Retina (tissue), 1 donor: ENCODE data around the gene NDUFB11.

ENCODE experiments used
- DNase-seq: peaks from one replicate; pipeline ENCODE4 v3.0.0-alpha.2; 2016

NDUFB11 gene

DNA sequence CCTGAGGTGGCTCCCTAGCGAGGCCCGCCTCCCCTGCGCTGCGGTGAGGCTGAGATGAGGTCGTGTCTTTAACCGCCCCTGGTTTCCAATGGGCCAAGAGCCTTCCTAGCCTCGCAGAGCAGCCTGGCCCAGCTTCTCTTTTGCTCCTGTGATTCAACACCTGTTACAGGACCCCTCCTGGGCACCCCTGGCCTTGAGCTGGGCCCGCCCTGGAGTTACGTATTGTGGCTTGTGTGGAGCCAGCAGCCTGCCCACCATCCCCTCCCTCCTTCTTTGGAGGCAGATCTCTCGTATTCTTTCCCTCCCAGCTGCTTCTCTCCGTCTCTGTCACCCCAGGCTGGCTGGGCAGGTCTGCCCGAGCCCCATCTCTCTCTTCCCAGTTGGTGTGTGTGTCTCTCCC lies 29.9 kb upstream of the NDUFB11 start:
- DNase-seq: no peak

DNA sequence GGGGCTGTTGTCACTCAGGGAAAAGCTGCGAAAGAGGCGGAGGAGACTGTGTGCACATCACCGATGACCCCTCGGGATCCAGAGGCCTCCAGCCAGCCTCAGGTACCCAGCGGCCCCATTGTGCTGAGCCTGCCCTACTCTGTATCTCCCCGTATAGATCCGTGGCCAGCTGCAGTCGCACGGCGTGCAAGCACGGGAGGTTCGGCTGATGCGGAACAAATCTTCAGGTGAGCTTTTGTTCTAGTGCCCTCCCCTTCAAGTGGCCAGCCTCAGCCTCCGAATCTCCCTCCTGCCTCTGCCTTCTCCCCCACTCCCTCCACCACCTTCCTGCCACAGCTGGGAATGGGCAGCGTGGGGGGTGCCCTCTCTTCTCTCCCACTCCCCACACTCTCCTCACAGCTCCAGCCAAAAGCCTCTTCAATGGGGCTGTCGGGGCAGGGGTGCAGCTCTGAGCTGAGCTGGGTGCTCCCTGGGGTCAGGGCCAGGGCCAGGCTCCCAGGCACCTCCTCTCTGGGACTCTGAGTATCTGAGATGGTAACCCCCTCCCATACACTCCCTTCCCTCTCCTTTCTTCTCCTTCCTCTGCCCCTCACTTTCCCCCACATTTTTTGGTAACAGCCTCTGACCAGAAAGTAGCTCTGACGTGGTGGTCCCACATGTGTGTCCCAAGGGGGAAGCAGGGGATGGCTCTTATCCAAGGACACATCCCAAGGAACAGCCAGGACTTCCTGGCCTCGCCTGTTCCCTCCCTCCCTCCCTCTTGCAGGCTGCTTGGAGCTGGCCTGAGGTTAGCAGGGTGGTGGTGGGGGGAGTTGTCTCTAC lies 28.7 kb upstream of the NDUFB11 start:
- no peak for DNase-seq

DNA sequence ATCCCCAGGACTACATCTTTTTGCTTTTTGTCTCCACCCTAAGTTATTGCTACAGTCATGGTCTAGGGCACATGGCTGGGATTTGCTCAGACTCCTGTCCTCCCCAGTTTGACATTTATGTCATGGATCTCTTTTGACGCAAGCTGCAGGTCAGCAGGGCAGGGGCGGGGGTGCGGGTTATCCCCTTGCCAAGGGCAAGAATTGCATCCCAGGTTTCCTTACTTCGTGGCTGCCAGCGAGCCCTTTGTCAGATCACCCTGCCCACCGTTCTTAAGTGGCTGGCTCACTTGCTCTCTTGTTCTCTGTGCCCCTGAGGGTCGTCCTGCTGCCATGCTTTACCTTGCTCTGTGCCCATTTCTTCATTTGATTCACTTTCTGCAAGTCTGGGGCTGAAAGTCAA lies 28.0 kb upstream of the NDUFB11 start:
- no peak for DNase-seq

DNA sequence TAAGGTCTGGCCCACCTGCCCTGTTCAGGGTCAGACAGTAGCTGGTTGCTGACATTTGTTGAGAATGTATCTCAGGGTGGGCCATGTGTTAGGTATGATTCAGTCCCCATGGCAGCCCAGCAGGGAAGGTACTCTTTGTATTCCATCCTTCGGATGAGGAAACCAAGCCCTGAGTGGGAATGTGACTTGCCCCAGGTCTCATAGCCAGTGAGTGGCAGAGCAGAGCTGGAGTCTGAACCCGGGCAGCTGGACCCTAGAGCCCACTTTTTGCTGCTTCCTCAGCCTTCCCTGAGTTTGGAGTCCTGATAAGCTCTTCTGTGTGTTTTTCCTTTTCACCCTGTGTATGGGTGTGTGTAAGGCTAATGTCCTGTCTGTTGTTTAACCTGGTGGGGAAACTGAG lies 27.5 kb upstream of the NDUFB11 start:
- no peak for DNase-seq

DNA sequence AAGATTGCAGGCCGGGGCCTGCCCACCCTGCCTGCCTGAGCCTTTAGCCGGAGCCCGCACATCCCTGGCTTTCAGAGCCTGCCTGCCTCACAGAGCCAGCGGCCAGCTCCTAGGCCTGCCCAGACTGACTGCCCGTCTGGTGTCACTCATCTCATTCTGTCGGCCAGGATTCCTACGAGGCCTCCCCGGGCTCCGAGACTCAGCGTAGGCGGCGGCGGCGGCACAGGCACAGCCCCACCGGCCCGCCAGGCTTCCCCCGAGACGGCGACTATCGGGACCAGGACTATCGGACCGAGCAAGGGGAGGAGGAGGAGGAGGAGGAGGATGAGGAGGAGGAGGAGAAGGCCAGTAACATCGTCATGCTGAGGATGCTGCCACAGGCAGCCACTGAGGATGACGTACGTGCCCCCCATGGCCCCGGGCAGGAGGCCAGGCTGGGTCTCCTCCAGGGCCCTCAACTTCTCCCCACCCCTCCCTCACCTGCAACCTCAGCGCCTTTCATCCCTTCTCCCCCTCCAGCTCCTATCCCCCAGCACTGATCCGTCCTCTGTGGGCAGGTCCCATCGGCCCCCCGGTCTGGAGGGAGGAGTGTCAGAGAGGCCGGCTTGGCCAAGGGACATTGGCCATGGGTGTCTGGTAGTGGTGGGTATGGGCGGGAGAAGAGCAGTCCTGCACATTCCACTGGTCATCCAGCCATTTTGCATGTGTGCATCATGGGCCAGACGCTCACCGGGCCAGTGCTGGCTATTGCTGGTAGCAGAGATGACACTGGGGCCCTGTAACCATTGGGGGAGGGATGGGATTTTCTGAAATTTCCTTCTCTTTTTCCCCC lies 26.6 kb upstream of the NDUFB11 start:
- no peak for DNase-seq

DNA sequence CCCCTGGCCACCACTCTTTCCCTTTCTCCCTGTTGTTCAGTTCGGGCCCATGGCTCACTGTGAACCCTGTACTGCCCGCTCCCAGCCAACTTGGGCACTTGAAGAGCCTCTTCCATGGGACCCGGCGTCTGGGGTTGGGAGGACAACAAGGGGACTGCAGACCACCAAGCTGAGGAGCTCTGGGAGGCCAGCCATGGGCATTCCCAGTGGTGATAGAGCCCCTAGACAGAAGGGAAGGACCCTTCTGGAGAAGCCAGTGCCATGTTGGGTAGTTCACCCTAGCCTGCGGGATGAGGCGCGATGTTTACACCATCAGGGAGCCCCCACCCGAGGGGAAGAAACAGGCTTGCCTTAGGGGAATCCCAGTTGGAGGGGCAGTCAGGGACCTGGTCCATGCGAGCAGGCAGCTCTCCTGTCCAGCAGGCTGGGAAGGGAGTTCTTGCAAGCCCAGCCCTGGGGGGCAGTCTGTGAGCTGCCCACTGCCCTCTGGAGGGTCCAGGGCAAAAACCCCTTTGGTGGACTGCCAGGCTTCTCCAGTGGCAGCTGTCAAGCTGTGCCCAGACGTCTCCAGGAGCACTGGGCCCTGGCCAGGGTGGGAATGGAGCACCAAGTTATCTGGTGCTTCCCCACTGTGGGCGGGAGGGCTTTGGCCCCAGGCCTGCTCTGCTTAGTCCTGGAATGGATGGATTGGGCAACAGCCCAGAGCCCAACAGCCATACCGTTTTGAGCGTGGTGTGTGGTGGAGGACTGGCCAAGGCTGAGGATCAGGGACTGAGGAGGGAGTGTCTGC lies 25.4 kb upstream of the NDUFB11 start:
- no peak for DNase-seq

DNA sequence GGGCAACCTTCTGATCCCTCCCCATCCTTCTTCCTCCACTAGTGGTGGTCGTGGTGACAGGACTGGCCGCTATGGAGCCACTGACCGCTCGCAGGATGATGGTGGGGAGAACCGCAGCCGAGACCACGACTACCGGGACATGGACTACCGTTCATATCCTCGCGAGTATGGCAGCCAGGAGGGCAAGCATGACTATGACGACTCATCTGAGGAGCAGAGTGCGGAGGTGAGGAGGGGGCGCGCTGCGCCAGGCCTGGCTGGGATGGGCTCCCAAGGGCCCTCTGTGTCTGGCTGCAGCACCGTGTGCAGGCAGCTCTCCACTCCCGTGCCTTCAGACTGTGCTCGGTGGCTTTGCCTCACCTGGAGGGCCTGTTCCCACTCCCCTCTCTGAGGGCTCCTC lies 24.8 kb upstream of the NDUFB11 start:
- no peak for DNase-seq

DNA sequence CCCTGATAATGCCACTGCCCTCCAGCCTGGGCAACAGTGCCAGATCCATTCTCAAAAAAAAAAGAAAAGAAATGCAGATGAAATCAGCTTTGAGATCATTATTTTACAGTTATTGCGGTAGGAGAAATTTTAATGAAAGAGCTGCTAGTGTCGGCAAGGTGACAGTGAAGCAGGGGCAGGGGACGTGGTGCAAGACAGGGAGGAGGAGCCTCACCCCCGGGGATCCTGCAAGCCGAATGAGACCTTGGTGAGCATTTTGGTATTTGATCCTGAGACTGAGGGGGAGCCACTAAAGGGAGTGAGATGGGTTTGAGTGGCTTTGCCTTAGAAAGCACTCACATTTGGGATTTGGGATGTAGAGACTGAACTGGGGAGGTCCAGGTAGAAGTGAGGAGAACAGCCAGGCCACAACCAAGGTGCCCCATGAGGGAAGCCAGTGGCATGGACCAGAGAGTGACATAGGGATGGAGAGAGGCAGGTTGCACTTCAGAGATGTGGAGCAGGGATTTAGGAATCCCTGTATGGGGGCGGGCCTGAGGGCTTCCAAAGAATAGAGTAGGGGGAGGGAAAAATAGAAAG lies 24.1 kb upstream of the NDUFB11 start:
- DNase-seq: no peak

DNA sequence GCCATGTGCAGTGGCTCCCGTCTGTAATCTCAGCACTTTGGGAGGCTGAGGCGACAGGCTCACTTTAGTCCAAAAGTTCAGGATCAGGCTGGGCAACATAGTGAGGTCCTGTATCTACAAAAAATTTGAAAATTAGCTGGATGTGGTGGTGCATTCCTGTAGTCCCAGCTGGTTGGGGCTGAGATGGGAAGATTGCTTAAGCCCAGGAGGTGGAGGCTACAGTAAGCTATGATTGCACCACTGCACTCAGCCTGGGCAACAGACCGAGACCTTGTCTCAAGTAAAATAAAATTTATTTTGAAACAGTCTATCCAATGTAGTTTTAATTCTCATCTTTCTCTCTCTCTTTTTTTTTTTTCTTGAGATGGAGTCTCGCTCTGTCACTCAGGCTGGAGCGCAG lies 21.6 kb upstream of the NDUFB11 start:
- DNase-seq: no peak

DNA sequence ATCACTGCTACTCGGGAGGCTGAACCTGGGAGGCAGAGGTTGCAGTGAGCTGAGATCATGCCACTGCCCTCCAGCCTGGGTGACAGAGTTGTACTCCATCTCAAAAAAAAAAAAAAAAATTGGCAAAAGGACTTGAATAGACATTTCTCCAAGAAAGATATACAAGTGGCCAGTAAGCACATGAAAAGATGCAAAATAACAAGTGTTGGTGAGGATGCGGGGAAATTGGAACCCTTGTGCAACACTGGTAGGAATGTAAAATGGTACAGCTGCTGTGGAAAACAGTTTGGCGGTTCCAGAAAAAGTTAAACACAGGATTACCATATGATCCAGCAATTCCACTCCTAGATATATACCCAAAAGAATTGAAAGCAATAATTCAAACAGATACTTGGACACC lies 19.9 kb upstream of the NDUFB11 start:
- no peak for DNase-seq

DNA sequence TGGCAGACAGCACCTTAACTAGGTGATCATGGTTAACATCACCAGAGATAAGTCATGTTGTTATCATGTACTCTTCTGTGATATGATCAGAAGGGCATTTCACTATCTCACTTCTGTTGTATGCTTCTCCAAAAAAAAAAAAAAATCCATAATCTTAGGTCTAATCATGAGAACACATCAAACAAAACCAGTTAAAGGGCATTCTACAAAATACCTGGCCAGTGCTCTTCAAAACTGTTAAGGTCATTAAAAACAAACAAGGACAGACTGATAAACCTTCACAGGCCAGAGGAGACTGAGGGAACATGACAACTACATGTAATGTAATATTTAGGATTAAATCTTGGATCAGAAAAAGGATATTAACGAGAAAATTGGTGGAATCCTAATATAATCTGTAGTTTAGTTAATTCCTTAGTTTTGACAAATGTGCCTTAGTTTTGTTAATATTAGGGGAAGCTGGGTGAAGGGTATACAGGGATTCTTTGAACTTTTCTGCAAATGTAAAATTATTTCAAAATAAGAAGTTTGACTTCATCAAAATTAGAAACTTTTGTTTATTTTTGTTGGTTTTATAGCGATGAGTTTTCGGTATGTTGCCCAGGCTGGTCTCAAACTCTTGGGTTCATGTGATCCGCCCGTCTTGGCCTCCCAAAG lies 18.6 kb upstream of the NDUFB11 start:
- DNase-seq: no peak

DNA sequence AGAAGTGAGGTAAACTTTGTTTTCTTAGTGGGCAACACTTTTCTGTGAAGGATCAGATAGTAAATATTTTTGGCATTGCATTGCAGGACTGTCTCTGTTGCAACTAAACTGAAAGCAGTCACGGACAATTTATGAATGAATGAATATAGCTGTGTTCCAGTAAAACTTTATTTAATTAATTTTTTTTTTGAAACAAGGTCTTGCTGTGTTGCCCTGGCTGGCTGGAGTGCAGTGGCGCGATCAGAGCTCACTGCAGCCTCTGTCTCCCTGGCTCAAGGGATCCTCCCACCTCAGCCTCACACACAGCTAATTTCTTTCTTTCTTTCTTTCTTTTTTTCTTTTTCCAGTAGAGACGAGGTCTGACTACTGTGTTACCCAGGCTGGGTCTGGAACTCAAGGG lies 16.3 kb upstream of the NDUFB11 start:
- no peak for DNase-seq

DNA sequence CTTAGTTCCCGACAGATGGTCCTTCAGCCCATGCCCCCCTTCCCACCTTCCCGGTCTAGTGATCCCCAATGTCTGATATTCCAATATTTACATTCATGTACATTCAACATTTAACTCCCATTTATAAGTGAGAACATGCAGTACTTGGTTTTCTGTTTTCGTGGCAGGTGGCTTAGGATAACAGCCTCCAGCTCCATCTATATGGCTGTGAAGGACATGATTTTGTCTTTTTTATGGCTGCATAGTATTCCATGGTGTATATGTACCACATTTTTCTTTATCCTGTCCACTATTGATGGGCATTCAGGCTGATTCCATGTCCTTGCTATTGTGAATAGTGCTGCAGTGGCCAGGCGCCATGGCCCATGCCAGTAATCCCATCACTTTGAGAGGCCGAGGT lies 14.3 kb upstream of the NDUFB11 start:
- DNase-seq: no peak

DNA sequence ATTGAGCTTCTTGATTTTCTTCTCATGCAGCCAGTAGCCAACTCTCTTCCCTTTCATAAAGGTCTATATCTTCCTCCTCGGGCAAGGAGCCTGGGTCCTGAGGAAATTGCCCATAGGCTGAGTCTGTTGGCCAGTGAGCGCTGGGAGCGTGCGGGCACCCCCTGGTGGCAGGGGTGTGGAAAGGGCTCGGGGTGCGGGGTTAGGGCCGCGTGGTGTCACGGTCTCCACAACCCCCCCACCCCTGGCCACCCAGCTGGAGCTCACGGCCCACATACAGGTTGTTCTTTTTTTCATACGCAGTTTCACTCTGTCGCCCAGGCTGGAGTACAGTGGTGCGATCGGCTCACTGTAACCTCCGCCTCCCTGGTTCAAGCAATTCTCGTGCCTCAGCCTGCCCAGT lies 13.6 kb upstream of the NDUFB11 start:
- no peak for DNase-seq

DNA sequence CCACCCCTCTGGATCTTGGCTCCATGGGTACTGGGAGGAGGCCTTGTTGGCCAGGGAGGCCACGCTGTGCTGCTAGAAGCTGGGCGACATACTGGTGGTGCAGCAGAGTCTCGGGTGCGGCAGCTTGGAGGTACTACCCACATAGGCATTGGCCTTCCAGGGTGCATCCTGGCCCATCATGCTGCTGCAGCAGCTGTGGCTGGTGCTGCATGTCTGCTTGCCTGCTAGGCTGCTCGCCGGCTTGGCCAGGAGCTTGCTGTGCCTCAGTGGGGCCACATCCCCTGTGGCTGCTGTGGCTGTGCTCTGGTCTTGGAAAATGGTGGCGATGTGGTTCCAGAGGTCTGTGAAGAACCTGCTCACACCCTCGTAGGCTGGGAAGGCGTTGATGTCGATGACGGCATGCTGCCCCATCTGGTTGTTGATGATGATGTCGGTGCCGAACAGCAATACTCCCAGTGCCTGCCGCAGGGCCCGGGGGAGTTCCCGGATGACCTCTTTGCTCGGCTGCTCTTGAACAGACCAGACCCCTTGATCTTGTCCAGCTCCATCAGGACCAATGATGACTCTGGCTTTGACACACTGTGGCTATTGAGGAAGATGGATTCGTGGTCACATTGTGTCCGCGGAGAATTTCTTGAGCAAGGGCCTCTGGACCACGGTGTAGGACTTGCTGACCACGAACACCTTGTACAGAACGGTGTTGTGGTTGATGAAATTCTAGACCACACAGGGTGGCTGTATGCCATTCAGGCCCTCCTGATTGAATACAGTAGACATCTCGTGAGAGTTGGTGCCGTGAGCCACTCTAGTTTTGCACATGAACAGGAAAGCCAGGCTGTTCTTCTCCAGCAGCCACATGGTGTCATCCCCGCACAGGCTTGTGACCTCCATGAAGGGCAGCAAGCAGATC lies 12.4 kb upstream of the NDUFB11 start:
- DNase-seq: no peak

DNA sequence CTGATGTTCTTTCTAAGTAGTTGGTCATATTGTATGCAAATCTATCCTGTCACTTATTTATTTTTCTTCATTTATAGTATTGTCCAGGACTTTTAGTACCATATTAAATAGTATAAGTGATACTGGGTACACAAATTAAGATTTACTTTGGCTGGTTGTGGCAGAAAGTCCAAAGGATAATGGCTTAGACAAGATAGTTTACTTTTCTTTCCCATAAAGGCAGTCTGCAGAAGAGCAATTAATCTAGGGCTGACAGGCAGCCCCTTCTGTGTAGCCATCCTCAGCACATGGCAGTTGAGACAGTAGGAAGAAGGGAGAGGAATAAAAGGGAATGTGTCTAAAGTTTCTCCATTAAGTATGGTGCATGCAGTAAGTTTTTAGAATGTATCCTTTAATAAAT lies 6.9 kb upstream of the NDUFB11 start:
- DNase-seq: no peak

DNA sequence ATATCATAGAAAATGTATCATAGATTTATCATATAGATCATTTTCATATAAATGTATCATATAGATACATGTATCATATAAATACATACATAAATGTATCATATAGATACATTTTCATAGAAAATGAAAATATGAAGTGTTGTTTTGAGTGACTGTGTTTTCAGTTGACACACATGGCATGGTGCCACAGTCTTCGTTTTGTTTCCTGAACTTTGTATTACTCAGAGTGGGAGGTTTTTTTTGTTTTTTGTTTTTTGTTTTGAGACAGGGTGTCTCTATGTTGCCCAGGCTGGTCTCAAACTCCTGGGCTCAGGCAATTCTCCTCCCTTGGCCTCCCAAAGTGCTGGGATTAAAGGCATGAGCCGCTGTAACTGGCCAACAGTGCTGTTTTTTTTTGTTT lies 4.4 kb upstream of the NDUFB11 start:
- DNase-seq: no peak

DNA sequence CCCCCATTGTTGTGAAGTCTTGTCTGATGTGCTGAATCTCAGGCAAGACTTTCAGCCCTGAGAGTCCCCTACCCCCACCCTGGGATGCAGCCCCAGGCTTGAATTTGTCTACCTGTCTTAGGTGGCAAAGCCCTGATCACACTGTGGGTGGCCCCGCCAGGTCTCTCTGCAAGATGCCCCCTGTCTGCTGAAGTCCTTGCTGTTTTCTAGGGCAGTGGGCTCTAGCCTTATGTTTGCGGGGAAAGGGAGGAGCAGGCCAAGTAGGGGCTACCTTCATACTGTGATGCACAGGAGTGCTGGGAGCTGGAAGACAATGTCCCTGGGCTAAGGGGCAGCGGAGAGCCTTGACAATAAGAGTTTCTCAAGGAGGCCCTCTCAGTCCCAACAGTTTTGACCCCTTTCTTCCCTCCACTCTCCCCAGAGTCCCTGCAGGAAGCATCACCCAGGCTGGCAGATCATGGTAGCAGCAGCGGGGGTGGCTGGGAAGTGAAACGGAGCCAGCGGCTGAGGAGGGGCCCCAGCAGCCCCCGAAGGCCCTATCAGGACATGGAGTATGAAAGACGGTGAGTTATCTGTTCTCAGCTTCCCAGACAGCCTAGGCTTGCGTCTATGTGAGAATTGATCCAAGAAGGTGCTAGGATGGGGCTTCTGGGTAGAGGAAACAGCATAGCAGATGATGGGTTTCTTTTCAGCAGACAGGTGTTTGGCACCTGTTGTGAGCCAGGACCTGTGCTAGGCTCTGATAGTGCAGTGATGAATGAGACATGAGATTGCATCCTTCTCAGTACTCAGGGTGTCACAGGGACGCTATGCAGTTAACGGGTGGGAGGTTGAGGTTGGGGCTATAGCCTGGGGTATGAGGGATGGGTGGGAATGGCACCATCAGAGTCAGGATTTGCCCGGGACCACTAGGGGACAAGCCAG lies 2.7 kb upstream of the NDUFB11 start:
- no peak for DNase-seq

DNA sequence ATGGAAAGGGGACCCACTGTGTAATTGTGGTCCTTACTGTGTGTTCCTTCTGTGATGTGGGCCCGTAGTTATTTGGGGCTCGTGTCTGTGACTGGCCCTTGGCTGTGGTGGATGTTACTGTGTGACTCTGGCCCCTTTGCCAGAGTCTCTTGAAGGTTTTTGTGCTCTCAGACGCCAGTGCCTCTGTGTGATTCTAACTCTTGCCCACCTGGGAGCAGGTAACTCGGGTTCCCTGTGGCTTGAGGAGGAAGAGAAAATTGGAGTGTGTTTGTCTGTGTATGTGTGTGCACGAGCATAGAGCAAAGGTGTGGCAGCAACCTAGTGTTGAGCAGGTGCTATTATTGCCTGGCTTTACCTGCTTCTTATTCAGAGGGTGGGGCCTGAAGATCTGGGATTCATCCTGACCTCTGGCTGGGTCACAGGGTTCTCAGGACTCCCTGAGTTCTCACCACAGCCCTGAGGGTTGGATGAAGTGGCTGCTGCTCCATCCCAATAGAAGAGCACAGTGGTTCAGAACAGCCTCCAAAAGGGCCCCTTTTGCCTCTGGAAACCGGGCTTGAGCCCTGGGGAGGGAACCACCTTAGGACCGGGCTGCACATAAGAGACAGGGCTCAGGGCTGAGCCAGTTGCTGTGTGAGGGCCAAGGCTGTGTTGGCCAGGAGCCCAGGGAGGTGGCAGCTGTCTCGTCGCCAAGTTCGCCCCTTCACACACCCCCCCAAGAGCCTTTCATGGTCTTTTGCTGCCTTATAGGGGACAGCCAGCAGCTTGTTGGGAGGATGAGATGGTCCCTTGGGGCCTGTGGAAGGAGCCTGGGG lies 1.8 kb upstream of the NDUFB11 start:
- DNase-seq: no peak
